Stromal cell of bone marrow (primary cell): ENCODE results near the gene MAP1B.

Experiments used
- DNase-seq: peaks from one replicate; pipeline ENCODE4 v3.0.0-alpha.2; 2012; ENCODE audit warnings: low read depth

Gene MAP1B

GRCh38 chr5:72133212-72133990 is 26.1 kb downstream of the MAP1B start:
- DNase-seq: peak; percentile 62

GRCh38 chr5:72134226-72134899 is 27.1 kb downstream of the MAP1B start:
- DNase-seq: no peak

GRCh38 chr5:72137826-72138409 is 30.6 kb downstream of the MAP1B start:
- DNase-seq: no peak

GRCh38 chr5:72138943-72139521 is 31.8 kb downstream of the MAP1B start:
- peak; percentile 95 for DNase-seq

- DNase-seq: no peak
Measured at GRCh38 chr5:72140711-72141110, 33.4 kb downstream of the MAP1B start.

- DNase-seq: peak; percentile 97
Measured at GRCh38 chr5:72141440-72142355, 34.4 kb downstream of the MAP1B start.

- no peak for DNase-seq
Measured at GRCh38 chr5:72144762-72145161, 37.5 kb downstream of the MAP1B start.

- no peak for DNase-seq
Measured at GRCh38 chr5:72145348-72145747, 38.1 kb downstream of the MAP1B start.

- DNase-seq: no peak
Measured at GRCh38 chr5:72146056-72146455, 38.8 kb downstream of the MAP1B start.

- DNase-seq: no peak
Measured at GRCh38 chr5:72147569-72147968, 40.3 kb downstream of the MAP1B start.

- DNase-seq: no peak
Measured at GRCh38 chr5:72149742-72150141, 42.5 kb downstream of the MAP1B start.

GRCh38 chr5:72151169-72151568 is 43.9 kb downstream of the MAP1B start:
- DNase-seq: no peak

GRCh38 chr5:72151646-72152045 is 44.4 kb downstream of the MAP1B start:
- DNase-seq: no peak

- peak; percentile 60 for DNase-seq
Measured at GRCh38 chr5:72152545-72152944, 45.3 kb downstream of the MAP1B start.

GRCh38 chr5:72153551-72153950 is 46.3 kb downstream of the MAP1B start:
- DNase-seq: no peak

- no peak for DNase-seq
Measured at GRCh38 chr5:72154076-72154756, 46.9 kb downstream of the MAP1B start.

GRCh38 chr5:72156946-72157624 is 49.8 kb downstream of the MAP1B start:
- peak; percentile 88 for DNase-seq

- no peak for DNase-seq
Measured at GRCh38 chr5:72157625-72157962, 50.3 kb downstream of the MAP1B start.

- no peak for DNase-seq
Measured at GRCh38 chr5:72159501-72159911, 52.2 kb downstream of the MAP1B start.

- DNase-seq: no peak
Measured at GRCh38 chr5:72160329-72160728, 53.1 kb downstream of the MAP1B start.

- peak; percentile 69 for DNase-seq
Measured at GRCh38 chr5:72160959-72161358, 53.7 kb downstream of the MAP1B start.
